SH-SY5Y (cell line): ENCODE results near the gene FOXP1.

Experiments used
- GATA2 ChIP-seq: IDR thresholded peaks from 2 replicates; pipeline ENCODE4 v1.6.1; 2011; ENCODE audit warnings: mild to moderate bottlenecking, low read depth, low read length
- GATA3 ChIP-seq: IDR thresholded peaks from 2 replicates; pipeline ENCODE4 v1.6.1; 2011; ENCODE audit warnings: low read depth, mild to moderate bottlenecking, low read length, moderate library complexity

- TF ChIP-seq GATA2 (no peak), GATA3 (no peak)
Observed at GRCh38 chr3:71511446-71511845, 72.1 kb downstream of the FOXP1 start.
